ENCODE measurements around the gene TSPAN3. TPM values are rescaled to one million over a fixed set of nuclear protein-coding genes. Genes with fewer than 3 reads are reported as not detected.

The TSPAN3 gene
- polyA plus RNA-seq, 1 experiment = 344 TPM

DNA sequence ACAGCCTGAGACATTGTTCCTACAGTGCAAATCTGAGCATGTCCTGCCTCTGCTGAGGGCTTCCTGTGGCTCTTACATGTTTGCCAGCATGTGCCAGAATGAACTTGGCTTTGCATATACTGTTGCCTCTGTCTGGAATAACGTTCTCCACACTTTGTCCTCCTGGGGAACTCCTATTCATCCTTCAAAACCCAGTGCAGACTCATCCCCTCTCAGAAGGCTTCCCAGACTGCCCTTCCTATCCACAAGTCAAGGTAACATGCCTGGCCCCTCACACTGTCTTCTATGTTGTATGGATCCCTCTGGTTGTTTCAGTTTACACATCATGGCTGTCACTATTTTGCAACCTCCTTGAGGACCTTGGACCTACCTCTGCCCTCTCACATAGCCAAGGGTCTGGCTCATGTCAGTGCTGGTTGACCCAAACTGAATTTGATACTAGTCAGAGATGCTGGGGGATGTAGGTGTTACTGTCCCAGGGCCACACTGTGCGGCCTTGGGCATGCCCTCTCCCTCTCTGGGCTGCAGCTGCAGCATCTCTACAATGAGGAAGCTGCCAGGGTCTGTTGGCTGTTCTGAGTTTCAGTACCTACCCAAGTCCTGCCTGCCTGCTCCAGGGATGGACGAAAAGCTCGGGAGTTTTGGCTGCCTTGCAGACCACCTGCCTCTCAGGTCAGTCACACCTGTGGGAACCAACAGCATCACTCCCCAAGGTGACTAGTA lies 29.0 kb upstream of the TSPAN3 start:
- H3K27me3 ChIP-seq (ENCODE audit: control insufficient read depth, insufficient read depth, low read length) = no peaks in the 10 kb centered on the region
- CTCF ChIA-PET = interaction anchor here (0.7 to 1.1 kb wide), 2 partner anchors 8 to 443 kb away, joined by 3 read pairs; no protein-coding TSS in a partner anchor
- TF ChIP-seq, protein P1, sequence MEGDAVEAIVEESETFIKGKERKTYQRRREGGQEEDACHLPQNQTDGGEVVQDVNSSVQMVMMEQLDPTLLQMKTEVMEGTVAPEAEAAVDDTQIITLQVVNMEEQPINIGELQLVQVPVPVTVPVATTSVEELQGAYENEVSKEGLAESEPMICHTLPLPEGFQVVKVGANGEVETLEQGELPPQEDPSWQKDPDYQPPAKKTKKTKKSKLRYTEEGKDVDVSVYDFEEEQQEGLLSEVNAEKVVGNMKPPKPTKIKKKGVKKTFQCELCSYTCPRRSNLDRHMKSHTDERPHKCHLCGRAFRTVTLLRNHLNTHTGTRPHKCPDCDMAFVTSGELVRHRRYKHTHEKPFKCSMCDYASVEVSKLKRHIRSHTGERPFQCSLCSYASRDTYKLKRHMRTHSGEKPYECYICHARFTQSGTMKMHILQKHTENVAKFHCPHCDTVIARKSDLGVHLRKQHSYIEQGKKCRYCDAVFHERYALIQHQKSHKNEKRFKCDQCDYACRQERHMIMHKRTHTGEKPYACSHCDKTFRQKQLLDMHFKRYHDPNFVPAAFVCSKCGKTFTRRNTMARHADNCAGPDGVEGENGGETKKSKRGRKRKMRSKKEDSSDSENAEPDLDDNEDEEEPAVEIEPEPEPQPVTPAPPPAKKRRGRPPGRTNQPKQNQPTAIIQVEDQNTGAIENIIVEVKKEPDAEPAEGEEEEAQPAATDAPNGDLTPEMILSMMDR (IDR thresholded peaks at IDR 0.05; ENCODE audit: insufficient read depth, low read depth, low read length) = no peak
- POLR2A ChIA-PET = no interaction called here
- no peaks in the 10 kb centered on the region for H3K36me3 ChIP-seq (ENCODE audit: control insufficient read depth, insufficient read depth, low read length)
- DNase-seq (ENCODE audit: low read depth) = no peak
- no peak overlapping the region for H3K4me3 ChIP-seq (ENCODE audit: low read depth, low read length)

DNA sequence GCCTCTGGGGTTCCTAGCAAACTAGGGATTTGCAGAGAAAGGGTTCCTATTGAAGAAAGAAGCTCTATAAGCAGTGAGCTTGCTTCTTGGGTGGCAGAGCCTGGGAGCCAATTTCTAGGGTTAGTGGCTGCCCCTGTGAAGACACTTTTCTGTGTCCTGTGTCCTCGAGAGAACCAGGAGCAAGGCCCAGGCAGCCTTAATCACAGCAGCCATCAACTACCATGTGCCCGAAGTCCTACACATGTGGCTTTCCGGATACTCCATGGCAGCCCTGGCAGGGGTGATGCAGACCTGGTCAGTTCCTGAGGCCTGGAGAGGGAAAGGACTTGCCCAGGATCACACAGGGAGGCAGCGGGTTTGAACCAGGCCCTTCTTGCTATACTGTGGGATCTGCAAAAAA lies 27.7 kb upstream of the TSPAN3 start:
- CTCF ChIA-PET = interaction anchor here (1.2 kb wide), 1 partner anchor 16 kb away, joined by 4 read pairs; no protein-coding TSS in a partner anchor
- POLR2A ChIA-PET = no interaction called here
- no peaks in the 10 kb centered on the region for H3K27me3 ChIP-seq (ENCODE audit: control insufficient read depth, insufficient read depth, low read length)
- H3K36me3 ChIP-seq (ENCODE audit: control insufficient read depth, insufficient read depth, low read length) = no peaks in the 10 kb centered on the region
- no peak for DNase-seq (ENCODE audit: low read depth)
- TF ChIP-seq, protein P1 (IDR thresholded peaks at IDR 0.05; ENCODE audit: insufficient read depth, low read depth, low read length) = no peak
- no peak overlapping the region for H3K4me3 ChIP-seq (ENCODE audit: low read depth, low read length)

DNA sequence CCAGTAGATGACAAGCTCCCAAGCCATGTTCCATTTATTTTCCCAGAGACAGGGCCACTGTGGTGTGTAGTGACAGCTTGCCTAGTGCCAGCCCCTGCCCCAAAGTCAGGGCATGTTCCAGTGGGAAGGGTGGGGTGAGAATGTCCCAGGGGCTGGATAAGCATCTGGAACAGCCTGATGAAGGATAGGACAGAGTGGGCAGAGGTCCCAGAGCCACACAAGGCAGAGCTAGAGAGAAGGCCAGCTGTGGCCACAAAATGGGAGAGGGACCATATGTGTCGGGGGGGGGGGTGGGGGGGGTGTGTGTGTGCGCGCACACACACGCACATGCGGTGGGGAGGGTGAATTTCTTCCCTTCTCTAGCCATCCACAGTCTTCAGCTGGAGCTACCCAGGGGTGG lies 27.0 kb upstream of the TSPAN3 start:
- POLR2A ChIA-PET = no interaction called here
- TF ChIP-seq, protein P1 (IDR thresholded peaks at IDR 0.05; ENCODE audit: insufficient read depth, low read depth, low read length) = no peak
- no peaks in the 10 kb centered on the region for H3K36me3 ChIP-seq (ENCODE audit: control insufficient read depth, insufficient read depth, low read length)
- no peaks in the 10 kb centered on the region for H3K27me3 ChIP-seq (ENCODE audit: control insufficient read depth, insufficient read depth, low read length)
- DNase-seq (ENCODE audit: low read depth) = no peak
- CTCF ChIA-PET = interaction anchor here (0.8 to 1.2 kb wide), 3 partner anchors 15 to 535 kb away, joined by 3 to 4 read pairs (median 3); no protein-coding TSS in a partner anchor
- no peak overlapping the region for H3K4me3 ChIP-seq (ENCODE audit: low read depth, low read length)

DNA sequence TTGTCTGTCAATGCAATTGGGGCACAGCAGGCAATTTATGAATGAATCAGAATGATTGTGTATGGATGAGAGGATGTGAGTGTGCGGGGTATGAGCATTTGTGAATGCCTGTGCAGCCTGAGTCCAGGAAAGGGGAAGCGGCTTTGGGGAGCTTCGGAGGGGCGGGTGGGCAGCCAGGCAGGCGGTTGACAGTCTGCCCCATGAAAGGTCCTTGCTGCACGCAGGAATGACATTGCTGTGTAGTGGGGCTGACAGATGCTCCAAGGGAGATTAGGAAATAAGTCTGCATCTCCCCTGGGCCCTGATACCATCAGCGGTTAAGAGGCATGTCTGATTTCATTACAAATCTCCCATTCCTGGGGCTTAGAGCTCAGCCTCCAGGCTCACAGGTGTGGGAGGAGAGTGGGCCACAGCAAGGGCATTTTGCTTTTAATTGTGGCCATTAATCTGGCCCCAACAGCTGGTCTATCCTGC lies 26.4 kb upstream of the TSPAN3 start:
- ChIA-PET CTCF (interaction anchor here (0.8 to 1.2 kb wide), 3 partner anchors 15 to 536 kb away, joined by 3 to 4 read pairs (median 3); no protein-coding TSS in a partner anchor), POLR2A (no interaction called here)
- H3K4me3 ChIP-seq (ENCODE audit: low read depth, low read length) = no peak overlapping the region
- no peaks in the 10 kb centered on the region for H3K36me3 ChIP-seq (ENCODE audit: control insufficient read depth, insufficient read depth, low read length)
- TF ChIP-seq, protein P1 (IDR thresholded peaks at IDR 0.05; ENCODE audit: insufficient read depth, low read depth, low read length) = no peak
- no peak for DNase-seq (ENCODE audit: low read depth)
- H3K27me3 ChIP-seq (ENCODE audit: control insufficient read depth, insufficient read depth, low read length) = no peaks in the 10 kb centered on the region

DNA sequence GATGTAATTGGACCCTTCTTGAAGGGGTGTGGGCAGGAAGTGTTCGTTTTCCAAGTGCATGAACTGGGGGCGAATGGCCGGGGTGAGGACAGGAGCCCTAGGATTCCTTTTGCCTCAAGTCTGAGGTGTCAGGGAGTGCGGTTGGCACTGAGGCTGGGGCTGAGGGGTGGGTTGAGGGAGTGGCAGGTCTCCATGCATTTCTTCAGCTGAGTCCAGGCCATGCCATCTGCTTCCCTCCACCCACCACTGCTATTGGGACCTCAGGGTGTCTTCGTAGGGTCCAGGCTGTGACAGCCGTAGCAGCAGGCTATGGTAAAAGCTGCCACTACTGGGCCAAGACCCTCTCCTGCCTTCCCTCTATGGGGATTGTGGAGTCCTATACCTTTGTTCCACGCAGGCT lies 25.6 kb upstream of the TSPAN3 start:
- ChIA-PET POLR2A (no interaction called here), CTCF (interaction anchor here (0.6 to 0.8 kb wide), 2 partner anchors 9 to 40 kb away, joined by 3 read pairs; no protein-coding TSS in a partner anchor)
- no peak for DNase-seq (ENCODE audit: low read depth)
- Histone ChIP-seq H3K4me3 (ENCODE audit: low read depth, low read length) (no peak overlapping the region), H3K36me3 (ENCODE audit: control insufficient read depth, insufficient read depth, low read length) (no peaks in the 10 kb centered on the region), H3K27me3 (ENCODE audit: control insufficient read depth, insufficient read depth, low read length) (no peaks in the 10 kb centered on the region)
- TF ChIP-seq, protein P1 (IDR thresholded peaks at IDR 0.05; ENCODE audit: insufficient read depth, low read depth, low read length) = no peak

All from BJ (cell line).